ENCODE data around the gene ANKMY1.
"Not testable (repeated sequence)": the region's sequence is repeated elsewhere in the genome, so short reads cannot be mapped to it uniquely, and the experiment has no call there.

The ANKMY1 gene

GRCh38 chr2:240503375-240503774 is 54.4 kb downstream of the ANKMY1 start:
- no peak for DNase-seq (ENCODE audit: low read depth)

- no peak for DNase-seq (ENCODE audit: low read depth)
These were observed 55.2 kb downstream of the ANKMY1 start for GRCh38 chr2:240502430-240503121.

- no peak for DNase-seq (ENCODE audit: low read depth)
These were observed 55.7 kb downstream of the ANKMY1 start for GRCh38 chr2:240502059-240502429.

- no peak for DNase-seq (ENCODE audit: low read depth)
These were observed 56.2 kb downstream of the ANKMY1 start for GRCh38 chr2:240501531-240501991.

GRCh38 chr2:240500561-240501423 is 57.0 kb downstream of the ANKMY1 start:
- DNase-seq (ENCODE audit: low read depth), result no peak

GRCh38 chr2:240499309-240500301 is 58.2 kb downstream of the ANKMY1 start:
- no peak for DNase-seq (ENCODE audit: low read depth)

GRCh38 chr2:240498958-240499260 is 58.9 kb downstream of the ANKMY1 start:
- DNase-seq (ENCODE audit: low read depth), result no peak

- DNase-seq (ENCODE audit: low read depth), result no peak
These were observed 59.4 kb downstream of the ANKMY1 start for GRCh38 chr2:240498171-240498957.

- DNase-seq (ENCODE audit: low read depth), result not testable (repeated sequence)
These were observed 60.7 kb downstream of the ANKMY1 start for GRCh38 chr2:240497082-240497481.

GRCh38 chr2:240494942-240495341 is 62.8 kb downstream of the ANKMY1 start:
- DNase-seq (ENCODE audit: low read depth), result not testable (repeated sequence)

- no peak for DNase-seq (ENCODE audit: low read depth)
These were observed 63.5 kb downstream of the ANKMY1 start for GRCh38 chr2:240494194-240494793.

- DNase-seq (ENCODE audit: low read depth), result no peak
These were observed 66.3 kb downstream of the ANKMY1 start for GRCh38 chr2:240491483-240491882.

GRCh38 chr2:240482141-240482540 is 75.6 kb downstream of the ANKMY1 start:
- DNase-seq (ENCODE audit: low read depth), result no peak

- DNase-seq (ENCODE audit: low read depth), result no peak
These were observed 76.1 kb downstream of the ANKMY1 start for GRCh38 chr2:240481720-240482119.

- DNase-seq (ENCODE audit: low read depth), result no peak
These were observed 76.8 kb downstream of the ANKMY1 start for GRCh38 chr2:240480834-240481623.

GRCh38 chr2:240479111-240479501 is 78.7 kb downstream of the ANKMY1 start:
- no peak for DNase-seq (ENCODE audit: low read depth)

- DNase-seq (ENCODE audit: low read depth), result no peak
These were observed 79.3 kb downstream of the ANKMY1 start for GRCh38 chr2:240478346-240479110.

GRCh38 chr2:240477916-240478315 is 79.9 kb downstream of the ANKMY1 start:
- DNase-seq (ENCODE audit: low read depth), result no peak

GRCh38 chr2:240473211-240473610 is 84.6 kb downstream of the ANKMY1 start:
- no peak for DNase-seq (ENCODE audit: low read depth)

Measured in stimulated activated CD8-positive, alpha-beta memory T cell treated with anti-CD3 and anti-CD28 coated beads, Interleukin-12 subunit alpha, Interleukin-12 subunit beta, amount 100 ng/mL, for 4 hours (primary cell).